Activated T-cell treated with anti-CD3 and anti-CD28 coated beads, Interleukin-2, amount 50 U/mL, for 4 hours (primary cell): Measurements from ENCODE around the gene FANCB. TPM values are rescaled to one million over a fixed set of nuclear protein-coding genes. Genes with fewer than 3 reads are reported as not detected.

Source experiments
- ATAC-seq, 2 donors: fragments of 200-7000 bp; cut with Tn5 transposase; one replicate each; pipeline ENCODE4 v1.10.0; 2021
- DNase-seq: peaks from one replicate; pipeline ENCODE4 v3.0.0-alpha.2; 2020
- H3K27me3 Mint-ChIP-seq: one replicate; pipeline ENCODE4 v1.8.0; 2021; ENCODE audit warnings: low read depth, mixed read lengths
- H3K36me3 Mint-ChIP-seq: one replicate; pipeline ENCODE4 v1.8.0; 2022; ENCODE audit warnings: mixed read lengths; ENCODE audit not compliant: insufficient read depth
- H3K4me1 Mint-ChIP-seq: one replicate; pipeline ENCODE4 v1.8.0; 2021; ENCODE audit warnings: low read depth, mixed read lengths
- H3K4me3 Mint-ChIP-seq: one replicate; pipeline ENCODE4 v1.8.0; 2021; ENCODE audit warnings: mild to moderate bottlenecking, moderate library complexity, mixed read lengths
- H3K9me3 Mint-ChIP-seq: one replicate; pipeline ENCODE4 v1.8.0; 2021; ENCODE audit warnings: mixed read lengths
- total RNA-seq, 3 donors: library from RNA; stranded (reverse); gene quantifications; one replicate each; pipeline ENCODE4 v1.2.1, GENCODE V29; 2021

Gene FANCB
- total RNA-seq, 3 donors from 2014 or later = 7.9 to 9.8 (median 9.1) TPM

GRCh38 chrX:14802943-14803710 lies 69.7 kb downstream of the FANCB start:
- no peaks in the 10 kb centered on the region for H3K36me3 Mint-ChIP-seq
- ATAC-seq (peak in 1 of 2 donors; percentile 27), DNase-seq (no peak)
- H3K4me3 Mint-ChIP-seq = no peak overlapping the region
- peaks cover 3% of the 10 kb centered on the region for H3K9me3 Mint-ChIP-seq
- peaks cover 2% of the 10 kb centered on the region for H3K27me3 Mint-ChIP-seq
- H3K4me1 Mint-ChIP-seq = peaks cover 4% of the 10 kb centered on the region

GRCh38 chrX:14801136-14801535 lies 71.7 kb downstream of the FANCB start:
- DNase-seq = no peak
- Mint-ChIP-seq H3K4me1 (peaks cover 4% of the 10 kb centered on the region), H3K27me3 (peaks cover 2% of the 10 kb centered on the region), H3K9me3 (peaks cover 3% of the 10 kb centered on the region), H3K36me3 (no peaks in the 10 kb centered on the region), H3K4me3 (no peak overlapping the region)
- ATAC-seq = no peak

- H3K4me1 Mint-ChIP-seq = peaks cover 4% of the 10 kb centered on the region
- peaks cover 3% of the 10 kb centered on the region for H3K9me3 Mint-ChIP-seq
- no peaks in the 10 kb centered on the region for H3K36me3 Mint-ChIP-seq
- DNase-seq (no peak), ATAC-seq (peak; percentile 79 to 83)
- no peak overlapping the region for H3K4me3 Mint-ChIP-seq
- no peaks in the 10 kb centered on the region for H3K27me3 Mint-ChIP-seq
Measured at GRCh38 chrX:14798805-14799397, 74.0 kb downstream of the FANCB start.

Other genes starting within 250 kb of the FANCB start
- 1 to 10 TPM; 5.5 to 9.4 (median 9.3) TPM for gene MOSPD2, start 352 bp upstream of the FANCB start, total RNA-seq